HG02938 (cell line): ENCODE results near the gene GRIN3B.

Experiments used
- ATAC-seq: cut with Tn5 transposase; IDR thresholded peaks from one replicate; pipeline ENCODE4 v1.9.1; 2021; ENCODE audit warnings: mild to moderate bottlenecking, moderate library complexity; ENCODE audit not compliant: unreplicated experiment

The GRIN3B gene

GRCh38 chr19:1006711-1007398 is 6.6 kb downstream of the GRIN3B start:
- no peak for ATAC-seq

GRCh38 chr19:1007399-1008251 is 7.4 kb downstream of the GRIN3B start:
- no peak for ATAC-seq

DNA sequence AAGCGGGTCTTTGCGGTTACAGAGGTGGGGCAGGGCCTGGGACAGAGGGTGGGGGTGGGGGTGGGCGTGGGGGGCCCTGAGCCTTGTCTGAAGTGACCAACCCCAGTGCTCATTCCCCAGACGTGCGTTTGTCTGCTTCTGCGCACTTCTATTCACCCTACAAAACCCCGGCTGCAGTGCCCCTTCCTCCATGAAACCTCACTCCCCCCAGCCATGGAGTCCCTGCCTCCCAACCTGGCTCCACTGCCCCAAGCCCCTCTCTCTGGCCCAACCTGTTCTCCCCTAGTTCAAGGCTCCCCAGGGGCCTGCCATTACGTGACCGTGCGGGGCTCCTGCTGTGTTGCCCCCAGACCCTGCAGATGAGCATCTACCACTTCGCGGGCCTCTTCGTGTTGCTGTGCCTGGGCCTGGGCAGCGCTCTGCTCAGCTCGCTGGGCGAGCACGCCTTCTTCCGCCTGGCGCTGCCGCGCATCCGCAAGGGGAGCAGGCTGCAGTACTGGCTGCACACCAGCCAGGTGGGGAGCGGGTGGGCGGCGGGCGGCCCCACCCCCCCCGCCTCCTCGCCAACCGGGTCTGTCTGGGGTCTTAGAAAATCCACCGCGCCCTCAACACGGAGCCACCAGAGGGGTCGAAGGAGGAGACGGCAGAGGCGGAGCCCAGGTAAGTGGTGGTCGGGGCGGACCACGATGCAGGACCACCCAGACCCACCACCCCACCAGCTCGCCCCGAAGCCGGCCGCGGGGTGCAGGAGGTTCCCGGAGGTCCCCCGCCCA is 8.2 kb downstream of the GRIN3B start:
- no peak for ATAC-seq

DNA sequence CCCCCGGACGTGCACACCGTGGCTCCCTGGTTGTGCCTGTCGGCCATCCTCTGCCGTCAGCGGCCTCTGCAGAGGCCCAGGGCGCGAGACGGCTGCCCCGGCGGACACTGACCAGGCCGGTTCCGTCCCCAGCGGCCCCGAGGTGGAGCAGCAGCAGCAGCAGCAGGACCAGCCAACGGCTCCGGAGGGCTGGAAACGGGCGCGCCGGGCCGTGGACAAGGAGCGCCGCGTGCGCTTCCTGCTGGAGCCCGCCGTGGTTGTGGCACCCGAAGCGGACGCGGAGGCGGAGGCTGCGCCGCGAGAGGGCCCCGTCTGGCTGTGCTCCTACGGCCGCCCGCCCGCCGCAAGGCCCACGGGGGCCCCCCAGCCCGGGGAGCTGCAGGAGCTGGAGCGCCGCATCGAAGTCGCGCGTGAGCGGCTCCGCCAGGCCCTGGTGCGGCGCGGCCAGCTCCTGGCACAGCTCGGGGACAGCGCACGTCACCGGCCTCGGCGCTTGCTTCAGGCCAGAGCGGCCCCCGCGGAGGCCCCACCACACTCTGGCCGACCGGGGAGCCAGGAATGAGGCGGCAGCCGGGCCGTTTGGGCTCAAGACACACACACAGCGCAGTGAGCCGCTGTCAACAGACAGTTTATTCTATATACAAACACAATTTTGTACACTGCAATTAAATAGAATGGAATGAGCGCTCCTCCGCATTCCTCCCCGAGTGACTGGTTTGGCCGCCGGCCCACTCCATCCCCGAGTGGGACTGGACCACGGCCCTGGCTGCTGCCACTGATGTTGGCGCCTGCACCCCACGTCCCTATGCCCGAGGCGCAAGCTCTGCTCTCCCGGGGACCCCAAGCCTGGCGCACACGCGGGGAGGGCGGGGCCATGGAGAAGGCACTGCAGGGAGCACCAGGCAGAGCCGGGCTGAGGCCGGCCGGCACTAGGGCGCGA is 9.1 kb downstream of the GRIN3B start:
- no peak for ATAC-seq

GRCh38 chr19:1009981-1010538 is 9.8 kb downstream of the GRIN3B start:
- ATAC-seq = no peak

DNA sequence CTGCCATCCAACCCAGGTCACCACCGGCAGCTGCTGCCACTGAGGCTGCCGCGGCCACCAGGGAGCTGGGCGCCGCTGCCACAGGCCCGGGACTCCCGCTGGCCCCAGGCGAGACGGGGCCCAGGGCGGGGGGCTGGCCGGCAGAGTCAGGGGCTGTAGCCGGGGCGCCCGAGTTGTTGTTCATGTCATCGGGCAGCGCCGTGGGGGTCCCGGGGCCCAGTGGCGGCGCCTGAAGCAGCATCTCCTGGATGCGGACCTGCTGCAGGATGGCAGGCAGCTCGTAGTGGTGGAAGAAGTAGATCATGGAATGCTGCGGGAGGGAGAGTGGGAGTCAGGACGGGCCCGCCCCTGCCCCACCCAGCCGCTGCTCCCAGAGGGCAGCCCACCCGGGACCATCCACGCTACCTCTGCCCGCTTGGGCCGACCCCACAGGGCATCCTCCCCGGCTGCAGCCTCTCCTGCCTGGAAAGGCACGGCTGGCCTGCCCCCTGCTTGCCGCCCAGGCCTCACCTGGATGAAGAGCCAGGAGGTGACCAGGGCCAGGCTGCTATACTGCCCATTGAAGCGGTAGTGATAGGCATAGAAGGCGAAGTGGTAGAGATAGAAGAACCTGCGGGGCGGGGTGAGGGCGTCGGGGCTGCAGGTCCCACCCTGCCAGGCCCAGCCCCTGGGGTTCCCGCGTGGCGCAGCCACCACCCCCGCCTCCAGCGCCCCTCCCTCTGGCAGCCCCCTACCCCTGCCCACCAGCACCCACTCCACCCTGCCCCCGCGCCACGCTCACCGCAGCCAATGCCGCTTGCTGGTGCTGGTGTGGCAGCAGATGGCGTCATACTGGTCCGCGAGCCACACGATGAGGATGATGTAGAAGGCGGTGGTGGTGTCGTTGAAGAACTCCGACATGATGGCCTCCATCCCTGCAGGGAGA is 10.6 kb downstream of the GRIN3B start:
- no peak for ATAC-seq

- no peak for ATAC-seq
Measured at GRCh38 chr19:1011831-1012333, 11.7 kb downstream of the GRIN3B start.

DNA sequence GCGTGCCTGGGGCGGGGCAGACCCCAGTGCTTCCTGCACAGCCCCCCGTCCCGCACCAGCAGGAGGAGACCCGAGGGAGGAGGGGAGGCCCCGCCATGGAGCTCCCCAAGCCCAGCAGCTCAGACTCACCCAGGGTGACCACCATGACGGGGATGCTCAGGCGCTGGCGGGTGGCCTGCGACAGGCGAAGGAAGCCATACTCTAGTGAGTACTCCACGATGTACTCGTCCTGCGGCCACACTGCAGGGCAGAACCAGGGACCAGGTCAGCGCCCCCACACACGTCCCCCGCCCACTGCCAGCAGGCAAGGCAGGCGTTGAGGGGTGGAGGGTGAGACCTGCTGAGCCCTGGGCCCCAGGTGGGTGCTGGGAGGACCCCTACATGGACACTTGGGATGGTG is 12.1 kb downstream of the GRIN3B start:
- no peak for ATAC-seq

- ATAC-seq = no peak
Measured at GRCh38 chr19:1013218-1013617, 13.0 kb downstream of the GRIN3B start.

DNA sequence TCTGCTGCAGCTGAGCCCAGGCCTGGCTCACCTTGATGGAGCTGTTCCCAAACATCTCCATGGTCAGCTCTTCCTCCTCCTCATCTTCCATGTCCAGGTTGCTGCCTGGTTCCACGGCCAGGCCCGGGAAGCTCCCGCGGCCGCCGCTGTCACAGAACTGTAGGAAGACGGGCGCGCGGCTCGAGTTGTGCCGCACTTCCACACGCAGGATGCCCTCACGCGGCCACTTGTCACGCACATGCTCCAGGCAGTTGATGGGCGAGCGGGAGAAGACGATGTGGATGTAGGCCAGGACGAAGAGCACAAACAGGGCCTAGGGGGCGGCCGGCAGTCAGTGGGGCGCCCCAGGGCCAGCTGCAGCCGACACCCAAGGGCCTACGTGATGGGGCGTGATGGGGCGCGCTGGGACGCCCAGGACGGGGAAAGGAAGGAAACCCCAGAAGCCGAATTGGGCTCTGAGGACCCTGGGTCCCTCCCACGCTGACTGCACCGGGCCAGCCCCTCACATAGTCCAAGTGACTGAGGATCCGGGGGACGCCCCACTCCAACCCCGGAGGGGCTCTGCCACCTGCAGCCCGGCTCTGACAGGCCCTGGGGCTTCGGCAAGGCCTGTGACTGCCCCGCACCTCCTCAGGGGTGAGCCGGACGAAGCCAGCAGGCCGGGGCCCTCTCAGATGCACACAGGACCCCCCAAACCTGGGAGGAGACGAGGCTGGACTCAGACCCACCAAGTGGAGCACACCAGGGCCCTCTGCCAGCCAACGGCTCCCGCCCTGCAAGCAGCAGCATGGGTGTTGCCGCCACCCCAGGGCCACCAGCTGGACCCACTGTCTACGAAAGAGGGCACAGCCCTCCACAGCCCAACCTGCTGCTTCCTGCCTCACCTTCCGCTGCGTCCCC is 14.2 kb downstream of the GRIN3B start:
- no peak for ATAC-seq

DNA sequence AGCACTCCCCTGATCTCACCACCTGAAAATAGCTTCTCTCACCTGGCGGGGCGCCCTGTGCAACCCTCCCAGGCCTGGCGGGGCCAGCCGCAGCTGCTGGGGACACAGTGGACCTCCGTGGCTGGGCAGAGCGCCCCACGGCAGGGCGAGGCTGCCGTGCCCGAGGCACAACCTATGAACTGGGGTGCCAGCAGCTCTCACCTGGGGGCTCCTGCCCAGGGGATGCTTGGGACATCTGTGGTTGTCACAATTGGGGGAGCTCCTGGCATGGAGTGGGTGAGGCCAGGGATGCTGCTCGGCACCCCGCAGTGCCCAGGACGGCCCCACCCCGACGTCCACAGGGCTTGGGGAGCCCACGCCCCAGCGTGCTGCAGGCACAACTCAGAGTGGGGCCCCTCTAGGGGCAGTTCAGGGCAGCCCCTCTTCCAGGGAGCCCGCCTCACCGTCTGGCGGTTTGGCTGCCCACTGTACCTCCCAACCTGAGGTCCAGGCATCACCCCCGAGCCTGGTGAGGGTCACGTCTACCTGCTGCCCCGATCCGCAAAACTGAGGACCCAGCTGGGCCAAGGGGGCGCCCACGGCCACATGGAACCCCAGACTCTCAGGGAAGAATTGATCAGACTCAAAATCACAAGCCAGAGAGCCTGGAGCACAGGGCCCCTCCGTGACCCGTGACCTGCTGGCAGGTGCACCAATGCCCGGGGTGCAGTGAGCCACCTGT is 15.0 kb downstream of the GRIN3B start:
- no peak for ATAC-seq

- no peak for ATAC-seq
Measured at GRCh38 chr19:1015782-1016646, 15.8 kb downstream of the GRIN3B start.

GRCh38 chr19:1016647-1017114 is 16.5 kb downstream of the GRIN3B start:
- no peak for ATAC-seq

GRCh38 chr19:1017115-1017905 is 17.1 kb downstream of the GRIN3B start:
- no peak for ATAC-seq

DNA sequence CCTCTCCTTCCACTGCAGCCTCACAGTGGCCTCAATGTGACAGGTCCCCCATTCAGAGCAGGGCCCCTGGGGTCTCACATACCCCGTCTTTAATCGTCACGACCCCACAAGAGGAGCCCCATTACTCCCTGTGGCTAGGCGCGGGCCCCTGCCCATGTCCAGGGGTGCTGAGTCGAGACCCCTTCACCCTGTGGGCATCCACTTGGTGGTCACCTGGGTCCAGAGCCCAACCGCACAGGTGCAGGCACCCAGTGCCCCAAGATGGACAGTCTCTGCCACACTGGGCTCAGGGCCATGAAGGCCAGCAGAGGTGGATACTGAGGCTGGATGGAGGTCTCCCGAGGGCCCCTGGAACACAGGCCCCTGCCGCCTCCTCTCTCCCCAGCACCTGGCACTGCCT is 17.7 kb downstream of the GRIN3B start:
- ATAC-seq = no peak
